Right lobe of liver (tissue), 6 donors: ENCODE results near the gene DGKI. TPM values are rescaled to one million over a fixed set of nuclear protein-coding genes. Genes with fewer than 3 reads are reported as not detected.

ENCODE experiments used
- ATAC-seq, 4 donors: fragments of 200-7000 bp; cut with Tn5 transposase; one replicate each; pipeline ENCODE4 v1.9.1; 2020; ENCODE audit warnings: mild to moderate bottlenecking in 4 of 4, moderate library complexity in 4 of 4
- DNase-seq, 3 donors: peaks; one replicate each; pipeline ENCODE4 v3.0.0-alpha.2; 2020
- H3K27ac ChIP-seq, 3 donors: fragments of 200-600 bp; one replicate each; pipeline ENCODE4 v1.8.0; 2022
- H3K27me3 ChIP-seq, 2 donors: fragments of 200-600 bp; one replicate each; pipeline ENCODE4 v1.8.0; 2022
- H3K36me3 ChIP-seq, 4 donors: fragments of 200-600 bp; sonication (generic) in 1 of 4; one replicate each; pipeline versions ENCODE4 v1.5.1 to v1.8.0; 2017 to 2022; ENCODE audit warnings: control low read depth in 1 of 4
- H3K4me1 ChIP-seq, 4 donors: fragments of 200-600 bp; sonication (generic) in 1 of 4; one replicate each; pipeline versions ENCODE4 v1.5.1 to v1.8.0; 2017 to 2022; ENCODE audit warnings: control low read depth in 1 of 4
- H3K4me3 ChIP-seq, 3 donors: fragments of 200-600 bp; one replicate each; pipeline ENCODE4 v1.8.0; 2022
- H3K9me3 ChIP-seq, 4 donors: fragments of 200-600 bp; sonication (generic) in 1 of 4; one replicate each; pipeline versions ENCODE4 v1.5.1 to v1.8.0; 2017 to 2022; ENCODE audit warnings: control low read depth in 1 of 4
- CTCF ChIP-seq, 4 donors: fragments of 200-600 bp in 3 of 4; fragments of 450-650 bp in 1 of 4; IDR thresholded peaks; one replicate each; pipeline versions ENCODE4 v1.5.1 to v1.8.0; 2016 to 2022; ENCODE audit warnings: antibody characterized with exemption in 4 of 4, mild to moderate bottlenecking in 2 of 4
- POLR2A ChIP-seq: fragments of 450-650 bp; IDR thresholded peaks from one replicate; pipeline ENCODE4 v1.6.1; 2017; ENCODE audit warnings: antibody characterized with exemption, mild to moderate bottlenecking
- WGBS: methylation state at CpG from one replicate; pipeline ENCODE4 v1.1.6; 2018; ENCODE audit warnings: low coverage, low lambda C conversion rate; ENCODE audit not compliant: insufficient coverage; ENCODE audit errors: missing lambda C conversion rate; 5-methylcytosine and 5-hydroxymethylcytosine counted together
- intact Hi-C, 2 donors: fragments of 100-400 bp; cut with DNase I; formaldehyde crosslinking; loops; one replicate each; pipeline versions ENCODE4 v1.11.2 to v1.14.1; 2022
- total RNA-seq, 6 experiments: library from RNA; depleted of rRNA in 2 of 6; stranded (reverse); fragments of >200 nt in 2 of 6; fragmentation: NEBNext Ultra II Directional in 3 of 6; extraction: Animal tissue kit (Norgen Biotek cat#: 25700) in 3 of 6; gene quantifications; one replicate each; pipeline versions ENCODE4 v1.1.0 to v1.2.4, GENCODE V29; 2016 to 2023
- donor health status: DM: no; HTN: yes; CAD: no.
- donor health status: DM: no; HTN: no; CAD: no.
- donor health status: DM: no; HTN: no; CAD: no.
- donor health status: DM: no; HTN: yes; CAD: no.
- donor health status: DM: no; HTN: yes; CAD: no.

The DGKI gene
- total RNA-seq, 6 experiments from 2014 or later, result 0.05 to 0.35 (median 0.06) TPM; not detected in 1

GRCh38 chr7:137762334-137762733 lies 84.4 kb downstream of the DGKI start:
- ATAC-seq (no peak), DNase-seq (no peak)
- Histone ChIP-seq H3K4me1 (no peaks in the 10 kb centered on the region), H3K9me3 (no peaks in the 10 kb centered on the region), H3K27ac (no peak overlapping the region), H3K36me3 (no peaks in the 10 kb centered on the region), H3K27me3 (no peaks in the 10 kb centered on the region), H3K4me3 (no peak overlapping the region)
- intact Hi-C loops, result no loop called here
- WGBS, result 100% methylated on average over 1 of the region's 2 CpGs
- TF ChIP-seq POLR2A (no peak), CTCF (IDR thresholded peaks at IDR 0.05) (no peak)

- no peaks in the 10 kb centered on the region for H3K27me3 ChIP-seq
- H3K4me3 ChIP-seq, result no peak overlapping the region
- no peaks in the 10 kb centered on the region for H3K4me1 ChIP-seq
- H3K36me3 ChIP-seq, result no peaks in the 10 kb centered on the region
- intact Hi-C loops, result no loop called here
- H3K9me3 ChIP-seq, result no peaks in the 10 kb centered on the region
- no peak overlapping the region for H3K27ac ChIP-seq
- DNase-seq (peak in 1 of 3 donors; percentile 55), ATAC-seq (peak in 1 of 4 donors; percentile 36)
- TF ChIP-seq CTCF (IDR thresholded peaks at IDR 0.05), result no peak
- TF ChIP-seq POLR2A, result no peak
- 50% methylated on average over 3 of the region's 6 CpGs for WGBS
Observed at GRCh38 chr7:137760111-137760510, 86.7 kb downstream of the DGKI start.

- Histone ChIP-seq H3K9me3 (no peaks in the 10 kb centered on the region), H3K4me3 (no peak overlapping the region), H3K27me3 (no peaks in the 10 kb centered on the region), H3K36me3 (no peaks in the 10 kb centered on the region), H3K27ac (no peak overlapping the region), H3K4me1 (no peaks in the 10 kb centered on the region)
- 58% methylated on average over 10 of the region's 10 CpGs for WGBS
- TF ChIP-seq POLR2A (no peak), CTCF (IDR thresholded peaks at IDR 0.05) (no peak)
- intact Hi-C loops, result no loop called here
- no peak for ATAC-seq
- no peak for DNase-seq
Observed at GRCh38 chr7:137757146-137757925, 89.4 kb downstream of the DGKI start.

GRCh38 chr7:137755846-137756651 lies 90.7 kb downstream of the DGKI start:
- WGBS, result 47% methylated on average over 5 of the region's 5 CpGs
- TF ChIP-seq POLR2A (no peak), CTCF (IDR thresholded peaks at IDR 0.05) (no peak)
- ATAC-seq (no peak), DNase-seq (no peak)
- Histone ChIP-seq H3K9me3 (no peaks in the 10 kb centered on the region), H3K27ac (no peak overlapping the region), H3K4me3 (no peak overlapping the region), H3K27me3 (no peaks in the 10 kb centered on the region), H3K36me3 (no peaks in the 10 kb centered on the region), H3K4me1 (no peaks in the 10 kb centered on the region)
- intact Hi-C loops, result no loop called here
